Activated CD4-positive, alpha-beta T cell treated with anti-CD3 and anti-CD28 coated beads, Interleukin-2, Interleukin-4, amounts not matched to agents 100 ng/mL and 50 ng/mL, durations not matched to agents 16 hours and 8 hours (primary cell): ENCODE measurements around the gene POLN.
A peak's percentile ranks its signal among the peaks of the same experiment; 100 is the strongest.
"Not testable (repeated sequence)": the region's sequence is repeated elsewhere in the genome, so short reads cannot be mapped to it uniquely, and the experiment has no call there.

Experiments
- DNase-seq: peaks from one replicate; pipeline ENCODE4 v3.0.0-alpha.2; 2020; ENCODE audit warnings: low spot score

Gene POLN

GRCh38 chr4:2251795-2252529 is 10.0 kb upstream of the POLN start:
- DNase-seq = no peak

GRCh38 chr4:2251073-2251794 is 9.3 kb upstream of the POLN start:
- DNase-seq = no peak

- no peak for DNase-seq
These were observed 8.6 kb upstream of the POLN start for GRCh38 chr4:2250357-2251072.

GRCh38 chr4:2249526-2250356 is 7.8 kb upstream of the POLN start:
- no peak for DNase-seq

- DNase-seq = no peak
These were observed 6.9 kb upstream of the POLN start for GRCh38 chr4:2248821-2249261.

GRCh38 chr4:2248044-2248780 is 6.3 kb upstream of the POLN start:
- no peak for DNase-seq

GRCh38 chr4:2247128-2248043 is 5.5 kb upstream of the POLN start:
- no peak for DNase-seq

- DNase-seq = no peak
These were observed 4.6 kb upstream of the POLN start for GRCh38 chr4:2246384-2247127.

- DNase-seq = no peak
These were observed 3.9 kb upstream of the POLN start for GRCh38 chr4:2245787-2246275.

- DNase-seq = no peak
These were observed 3.3 kb upstream of the POLN start for GRCh38 chr4:2245057-2245786.

GRCh38 chr4:2243681-2244380 is 1.9 kb upstream of the POLN start:
- peak; percentile 12 for DNase-seq

GRCh38 chr4:2241003-2241402 is 918 bp downstream of the POLN start:
- DNase-seq = peak; percentile 28

GRCh38 chr4:2236944-2237666 is 4.8 kb downstream of the POLN start:
- DNase-seq = no peak

- DNase-seq = no peak
These were observed 10.8 kb downstream of the POLN start for GRCh38 chr4:2231082-2231481.

GRCh38 chr4:2226261-2226660 is 15.7 kb downstream of the POLN start:
- no peak for DNase-seq

- DNase-seq = no peak
These were observed 19.1 kb downstream of the POLN start for GRCh38 chr4:2222838-2223237.

GRCh38 chr4:2221378-2221777 is 20.5 kb downstream of the POLN start:
- not testable (repeated sequence) for DNase-seq
